GM23338 (cell line): ENCODE measurements around the gene ADGRL3.

Experiments
- CREB1 ChIP-seq: fragments of 250-450 bp; sonication (Bioruptor Pico); IDR thresholded peaks from 2 replicates; pipeline ENCODE4 v1.5.0; 2020; ENCODE audit warnings: low read depth, mild to moderate bottlenecking, moderate library complexity
- CTCF ChIP-seq, 2 experiments: fragments of 200-600 bp in 1 of 2; sonication (generic) in 1 of 2; conservative IDR thresholded peaks; 2 replicates each; pipeline versions ENCODE4 v1.5.1 to v1.6.1; 2016 to 2017; ENCODE audit warnings: antibody characterized with exemption in 2 of 2, low read depth in 2 of 2, mild to moderate bottlenecking in 2 of 2, moderate library complexity in 1 of 2
- ETS1 ChIP-seq: IDR thresholded peaks from 2 replicates; pipeline ENCODE4 v1.6.1; 2016; ENCODE audit warnings: antibody characterized with exemption
- EZH2 ChIP-seq: fragments of 200-600 bp; sonication (generic); IDR thresholded peaks from one replicate; pipeline ENCODE4 v1.8.0; 2017; ENCODE audit warnings: antibody characterized with exemption, mild to moderate bottlenecking, low read depth; ENCODE audit not compliant: unreplicated experiment
- EZH2phosphoT487 ChIP-seq: fragments of 200-600 bp; sonication (generic); IDR thresholded peaks from one replicate; pipeline ENCODE4 v1.8.1; 2018; ENCODE audit warnings: antibody characterized with exemption; ENCODE audit not compliant: unreplicated experiment
- JUNB ChIP-seq: IDR thresholded peaks from one replicate; pipeline ENCODE4 v1.6.1; 2016; ENCODE audit warnings: antibody characterized with exemption; ENCODE audit not compliant: unreplicated experiment
- NANOG ChIP-seq: IDR thresholded peaks from 2 replicates; pipeline ENCODE4 v1.6.1; 2016; ENCODE audit warnings: antibody characterized with exemption, borderline replicate concordance
- POLR2AphosphoS5 ChIP-seq: IDR thresholded peaks from 2 replicates; pipeline ENCODE4 v1.6.1; 2016; ENCODE audit warnings: antibody characterized with exemption, low read depth
- REST ChIP-seq: IDR thresholded peaks from one replicate; pipeline ENCODE4 v1.6.1; 2018; ENCODE audit warnings: antibody characterized with exemption; ENCODE audit not compliant: unreplicated experiment
- STAT1 ChIP-seq: IDR thresholded peaks from one replicate; pipeline ENCODE4 v1.6.1; 2016; ENCODE audit warnings: antibody characterized with exemption; ENCODE audit not compliant: unreplicated experiment
- ZNF462 ChIP-seq: fragments of 250-450 bp; sonication (Bioruptor Pico); IDR thresholded peaks from 2 replicates; pipeline ENCODE4 v1.5.0; 2020; ENCODE audit warnings: mild to moderate bottlenecking, moderate library complexity

- no peak for TF ChIP-seq POLR2AphosphoS5
- no peak for TF ChIP-seq CTCF (conservative IDR thresholded peaks at IDR 0.05; ENCODE audit: low read depth in 2 of 2)
- TF ChIP-seq EZH2, result no peak
- TF ChIP-seq REST, result no peak
- no peak for TF ChIP-seq JUNB
- no peak for TF ChIP-seq EZH2phosphoT487
- TF ChIP-seq CREB1 (CRISPR knock-in tag), result no peak
- TF ChIP-seq STAT1, result no peak
- no peak for TF ChIP-seq ZNF462 (CRISPR knock-in tag)
- no peak for TF ChIP-seq NANOG
- no peak for TF ChIP-seq ETS1
These were observed 660.2 kb downstream of the ADGRL3 start for GRCh38 chr4:61860376-61860775.
